WTC11 (cell line): Measurements from ENCODE around the gene TMTC1. TPM values are rescaled to one million over a fixed set of nuclear protein-coding genes. Genes with fewer than 3 reads are reported as not detected.
A peak's percentile ranks its signal among the peaks of the same experiment; 100 is the strongest.

Experiments used
- ATAC-seq: fragments of 200-7000 bp; cut with Tn5 transposase; 2 replicates; pipeline ENCODE4 v1.10.0; 2021; ENCODE audit warnings: mild to moderate bottlenecking, moderate library complexity
- CTCF ChIA-PET: fragments of 300-600 bp; sonication (Branson Sonifier 250); formaldehyde crosslinking; loops from one replicate; lab custom pipeline; 2021; ENCODE audit warnings: antibody characterized with exemption; lab: Charles Lee
- POLR2A ChIA-PET: fragments of 350-600 bp; sonication (Branson Sonifier 250); formaldehyde crosslinking; loops from one replicate; lab custom pipeline; 2021; ENCODE audit warnings: antibody characterized with exemption; lab: Charles Lee
- DNase-seq: peaks from one replicate; pipeline ENCODE4 v3.0.0; 2021; ENCODE audit warnings: low spot score
- H3K27ac Mint-ChIP-seq: 2 replicates; pipeline ENCODE4 v1.8.0; 2021; ENCODE audit warnings: mixed read lengths
- H3K27me3 Mint-ChIP-seq: 2 replicates; pipeline ENCODE4 v1.8.0; 2021; ENCODE audit warnings: low read depth, mild to moderate bottlenecking, moderate library complexity, mixed read lengths
- H3K36me3 Mint-ChIP-seq: 2 replicates; pipeline ENCODE4 v1.8.0; 2021; ENCODE audit warnings: mixed read lengths
- H3K4me1 Mint-ChIP-seq: 2 replicates; pipeline ENCODE4 v1.8.0; 2022; ENCODE audit warnings: mixed read lengths
- H3K4me3 Mint-ChIP-seq: 2 replicates; pipeline ENCODE4 v1.8.0; 2021; ENCODE audit warnings: mild to moderate bottlenecking, moderate library complexity, mixed read lengths
- H3K9me3 Mint-ChIP-seq: 2 replicates; pipeline ENCODE4 v1.8.0; 2021; ENCODE audit warnings: mixed read lengths
- CREB1 ChIP-seq: sonication (generic); formaldehyde crosslinking; IDR thresholded peaks from 2 replicates; pipeline ENCODE4 v1.8.0; 2023; ENCODE audit warnings: mild to moderate bottlenecking, missing genetic modification reagents
- JAZF1 ChIP-seq: fragments of 250-450 bp; sonication (Bioruptor Pico); IDR thresholded peaks from 2 replicates; pipeline ENCODE4 v1.9.0; 2021; ENCODE audit warnings: moderate library complexity, mild to moderate bottlenecking, inconsistent platforms
- MYBL2 ChIP-seq: sonication (generic); formaldehyde crosslinking; IDR thresholded peaks from 2 replicates; pipeline ENCODE4 v1.8.1; 2023; ENCODE audit warnings: mild to moderate bottlenecking, moderate library complexity, missing genetic modification reagents
- NR2C2 ChIP-seq: sonication (generic); formaldehyde crosslinking; IDR thresholded peaks from 2 replicates; pipeline ENCODE4 v1.8.0; 2022; ENCODE audit warnings: mild to moderate bottlenecking, missing genetic modification reagents
- SMAD3 ChIP-seq: sonication (generic); formaldehyde crosslinking; IDR thresholded peaks from 2 replicates; pipeline ENCODE4 v1.8.0; 2022; ENCODE audit warnings: missing genetic modification reagents, mild to moderate bottlenecking, borderline replicate concordance
- SP1 ChIP-seq: sonication (generic); formaldehyde crosslinking; conservative IDR thresholded peaks from 2 replicates; pipeline ENCODE4 v1.8.1; 2022; ENCODE audit warnings: missing genetic modification reagents
- TEAD1 ChIP-seq: sonication (generic); formaldehyde crosslinking; IDR thresholded peaks from 2 replicates; pipeline ENCODE4 v1.8.0; 2022; ENCODE audit warnings: mild to moderate bottlenecking, missing genetic modification reagents
- TEAD4 ChIP-seq: sonication (generic); formaldehyde crosslinking; IDR thresholded peaks from 2 replicates; pipeline ENCODE4 v1.8.0; 2022; ENCODE audit warnings: mild to moderate bottlenecking, missing genetic modification reagents
- ZBTB21 ChIP-seq: sonication (generic); formaldehyde crosslinking; IDR thresholded peaks from 2 replicates; pipeline ENCODE4 v1.8.1; 2023; ENCODE audit warnings: mild to moderate bottlenecking, missing genetic modification reagents, borderline replicate concordance
- ZNF138 ChIP-seq: sonication (generic); formaldehyde crosslinking; conservative IDR thresholded peaks from 2 replicates; pipeline ENCODE4 v1.8.1; 2022; ENCODE audit warnings: mild to moderate bottlenecking, moderate library complexity, missing genetic modification reagents
- ZNF219 ChIP-seq: sonication (generic); formaldehyde crosslinking; IDR thresholded peaks from 2 replicates; pipeline ENCODE4 v1.8.0; 2023; ENCODE audit warnings: missing genetic modification reagents, mild to moderate bottlenecking, borderline replicate concordance
- ZNF317 ChIP-seq: sonication (generic); formaldehyde crosslinking; IDR thresholded peaks from 2 replicates; pipeline ENCODE4 v1.8.1; 2023; ENCODE audit warnings: low read depth, mild to moderate bottlenecking, moderate library complexity, missing genetic modification reagents, borderline replicate concordance
- total RNA-seq: library from RNA; stranded (reverse); gene quantifications from 3 replicates; pipeline ENCODE4 v1.2.3, GENCODE V29; 2021
- TF ChIP-seq, protein P1 (sequence below): sonication (generic); formaldehyde crosslinking; IDR thresholded peaks from 2 replicates; pipeline ENCODE4 v1.8.0; 2022; ENCODE audit warnings: missing genetic modification reagents
- TF ChIP-seq, protein P2 (sequence below): sonication (generic); formaldehyde crosslinking; IDR thresholded peaks from 2 replicates; pipeline ENCODE4 v1.8.0; 2023; ENCODE audit warnings: missing genetic modification reagents, mild to moderate bottlenecking, borderline replicate concordance
- TF ChIP-seq, protein P3 (sequence below): sonication (generic); formaldehyde crosslinking; IDR thresholded peaks from 2 replicates; pipeline ENCODE4 v1.8.1; 2022; ENCODE audit warnings: missing genetic modification reagents, borderline replicate concordance

The TMTC1 gene
- total RNA-seq, 1 experiment from 2014 or later = 17.3 TPM

DNA sequence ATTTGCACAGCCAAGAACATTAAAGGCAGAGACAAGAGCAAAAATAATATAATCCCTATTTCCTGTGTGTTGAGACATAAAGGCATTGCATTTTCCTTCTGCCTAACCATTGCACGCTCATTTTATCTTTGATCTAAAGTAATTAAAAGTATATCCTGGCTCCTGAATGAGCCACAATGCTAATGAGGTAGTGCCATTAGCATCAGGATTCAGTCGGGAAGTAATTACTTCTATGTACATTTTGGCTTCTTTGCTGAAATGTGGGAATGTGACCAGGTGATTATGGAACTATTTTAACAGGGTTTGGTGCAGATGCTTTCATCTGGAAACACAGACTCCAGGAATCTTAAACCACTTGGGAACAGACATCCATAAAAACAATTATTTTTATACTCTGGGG is 77.4 kb downstream of the TMTC1 start (continued):
- TF ChIP-seq, protein P1, sequence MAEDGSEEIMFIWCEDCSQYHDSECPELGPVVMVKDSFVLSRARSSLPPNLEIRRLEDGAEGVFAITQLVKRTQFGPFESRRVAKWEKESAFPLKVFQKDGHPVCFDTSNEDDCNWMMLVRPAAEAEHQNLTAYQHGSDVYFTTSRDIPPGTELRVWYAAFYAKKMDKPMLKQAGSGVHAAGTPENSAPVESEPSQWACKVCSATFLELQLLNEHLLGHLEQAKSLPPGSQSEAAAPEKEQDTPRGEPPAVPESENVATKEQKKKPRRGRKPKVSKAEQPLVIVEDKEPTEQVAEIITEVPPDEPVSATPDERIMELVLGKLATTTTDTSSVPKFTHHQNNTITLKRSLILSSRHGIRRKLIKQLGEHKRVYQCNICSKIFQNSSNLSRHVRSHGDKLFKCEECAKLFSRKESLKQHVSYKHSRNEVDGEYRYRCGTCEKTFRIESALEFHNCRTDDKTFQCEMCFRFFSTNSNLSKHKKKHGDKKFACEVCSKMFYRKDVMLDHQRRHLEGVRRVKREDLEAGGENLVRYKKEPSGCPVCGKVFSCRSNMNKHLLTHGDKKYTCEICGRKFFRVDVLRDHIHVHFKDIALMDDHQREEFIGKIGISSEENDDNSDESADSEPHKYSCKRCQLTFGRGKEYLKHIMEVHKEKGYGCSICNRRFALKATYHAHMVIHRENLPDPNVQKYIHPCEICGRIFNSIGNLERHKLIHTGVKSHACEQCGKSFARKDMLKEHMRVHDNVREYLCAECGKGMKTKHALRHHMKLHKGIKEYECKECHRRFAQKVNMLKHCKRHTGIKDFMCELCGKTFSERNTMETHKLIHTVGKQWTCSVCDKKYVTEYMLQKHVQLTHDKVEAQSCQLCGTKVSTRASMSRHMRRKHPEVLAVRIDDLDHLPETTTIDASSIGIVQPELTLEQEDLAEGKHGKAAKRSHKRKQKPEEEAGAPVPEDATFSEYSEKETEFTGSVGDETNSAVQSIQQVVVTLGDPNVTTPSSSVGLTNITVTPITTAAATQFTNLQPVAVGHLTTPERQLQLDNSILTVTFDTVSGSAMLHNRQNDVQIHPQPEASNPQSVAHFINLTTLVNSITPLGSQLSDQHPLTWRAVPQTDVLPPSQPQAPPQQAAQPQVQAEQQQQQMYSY (CRISPR knock-in tag) = no peak
- TF ChIP-seq SP1 (CRISPR knock-in tag) (no peak), ZNF138 (no peak), TEAD4 (no peak), ZBTB21 (no peak)
- TF ChIP-seq, protein P2, sequence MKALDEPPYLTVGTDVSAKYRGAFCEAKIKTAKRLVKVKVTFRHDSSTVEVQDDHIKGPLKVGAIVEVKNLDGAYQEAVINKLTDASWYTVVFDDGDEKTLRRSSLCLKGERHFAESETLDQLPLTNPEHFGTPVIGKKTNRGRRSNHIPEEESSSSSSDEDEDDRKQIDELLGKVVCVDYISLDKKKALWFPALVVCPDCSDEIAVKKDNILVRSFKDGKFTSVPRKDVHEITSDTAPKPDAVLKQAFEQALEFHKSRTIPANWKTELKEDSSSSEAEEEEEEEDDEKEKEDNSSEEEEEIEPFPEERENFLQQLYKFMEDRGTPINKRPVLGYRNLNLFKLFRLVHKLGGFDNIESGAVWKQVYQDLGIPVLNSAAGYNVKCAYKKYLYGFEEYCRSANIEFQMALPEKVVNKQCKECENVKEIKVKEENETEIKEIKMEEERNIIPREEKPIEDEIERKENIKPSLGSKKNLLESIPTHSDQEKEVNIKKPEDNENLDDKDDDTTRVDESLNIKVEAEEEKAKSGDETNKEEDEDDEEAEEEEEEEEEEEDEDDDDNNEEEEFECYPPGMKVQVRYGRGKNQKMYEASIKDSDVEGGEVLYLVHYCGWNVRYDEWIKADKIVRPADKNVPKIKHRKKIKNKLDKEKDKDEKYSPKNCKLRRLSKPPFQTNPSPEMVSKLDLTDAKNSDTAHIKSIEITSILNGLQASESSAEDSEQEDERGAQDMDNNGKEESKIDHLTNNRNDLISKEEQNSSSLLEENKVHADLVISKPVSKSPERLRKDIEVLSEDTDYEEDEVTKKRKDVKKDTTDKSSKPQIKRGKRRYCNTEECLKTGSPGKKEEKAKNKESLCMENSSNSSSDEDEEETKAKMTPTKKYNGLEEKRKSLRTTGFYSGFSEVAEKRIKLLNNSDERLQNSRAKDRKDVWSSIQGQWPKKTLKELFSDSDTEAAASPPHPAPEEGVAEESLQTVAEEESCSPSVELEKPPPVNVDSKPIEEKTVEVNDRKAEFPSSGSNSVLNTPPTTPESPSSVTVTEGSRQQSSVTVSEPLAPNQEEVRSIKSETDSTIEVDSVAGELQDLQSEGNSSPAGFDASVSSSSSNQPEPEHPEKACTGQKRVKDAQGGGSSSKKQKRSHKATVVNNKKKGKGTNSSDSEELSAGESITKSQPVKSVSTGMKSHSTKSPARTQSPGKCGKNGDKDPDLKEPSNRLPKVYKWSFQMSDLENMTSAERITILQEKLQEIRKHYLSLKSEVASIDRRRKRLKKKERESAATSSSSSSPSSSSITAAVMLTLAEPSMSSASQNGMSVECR (CRISPR knock-in tag) = no peak
- TF ChIP-seq, all 79 proteins: peak for 0

DNA sequence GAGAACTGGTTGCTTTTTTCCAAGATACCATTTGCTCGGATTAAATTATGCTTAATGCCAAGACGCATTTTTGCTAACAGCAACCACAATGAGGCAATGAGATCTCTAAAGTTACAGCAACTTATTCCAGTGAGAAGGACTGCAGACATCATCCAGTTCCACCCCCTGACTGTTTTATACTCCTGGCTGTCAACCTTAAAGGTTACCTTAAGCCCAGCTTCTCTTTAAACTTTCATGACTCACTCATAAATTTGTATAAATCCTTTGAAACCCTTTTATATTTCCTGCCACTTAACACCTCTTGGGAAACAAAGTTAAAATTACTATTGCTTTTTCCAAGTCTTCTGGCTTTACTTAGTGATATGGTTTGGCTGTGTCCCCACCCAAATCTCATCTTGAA is 80.2 kb downstream of the TMTC1 start:
- Mint-ChIP-seq H3K9me3 (no peaks in the 10 kb centered on the region), H3K27me3 (no peaks in the 10 kb centered on the region), H3K27ac (peak overlapping the region; percentile 60; the same call in 1 of the 2 replicates), H3K4me3 (no peak overlapping the region), H3K4me1 (peaks cover 48% of the 10 kb centered on the region), H3K36me3 (peaks cover 5% of the 10 kb centered on the region; the same call in 1 of the 2 replicates)
- ChIA-PET POLR2A (no interaction called here), CTCF (no interaction called here)
- ATAC-seq (no peak), DNase-seq (no peak)
- TF ChIP-seq ZNF317 (CRISPR knock-in tag) (no peak), MYBL2 (CRISPR knock-in tag) (no peak), SMAD3 (CRISPR knock-in tag) (no peak), NR2C2 (no peak), ZNF219 (no peak), CREB1 (CRISPR knock-in tag) (no peak)
- TF ChIP-seq, protein P3, sequence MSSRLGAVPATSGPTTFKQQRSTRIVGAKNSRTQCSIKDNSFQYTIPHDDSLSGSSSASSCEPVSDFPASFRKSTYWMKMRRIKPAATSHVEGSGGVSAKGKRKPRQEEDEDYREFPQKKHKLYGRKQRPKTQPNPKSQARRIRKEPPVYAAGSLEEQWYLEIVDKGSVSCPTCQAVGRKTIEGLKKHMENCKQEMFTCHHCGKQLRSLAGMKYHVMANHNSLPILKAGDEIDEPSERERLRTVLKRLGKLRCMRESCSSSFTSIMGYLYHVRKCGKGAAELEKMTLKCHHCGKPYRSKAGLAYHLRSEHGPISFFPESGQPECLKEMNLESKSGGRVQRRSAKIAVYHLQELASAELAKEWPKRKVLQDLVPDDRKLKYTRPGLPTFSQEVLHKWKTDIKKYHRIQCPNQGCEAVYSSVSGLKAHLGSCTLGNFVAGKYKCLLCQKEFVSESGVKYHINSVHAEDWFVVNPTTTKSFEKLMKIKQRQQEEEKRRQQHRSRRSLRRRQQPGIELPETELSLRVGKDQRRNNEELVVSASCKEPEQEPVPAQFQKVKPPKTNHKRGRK (CRISPR knock-in tag) = no peak

DNA sequence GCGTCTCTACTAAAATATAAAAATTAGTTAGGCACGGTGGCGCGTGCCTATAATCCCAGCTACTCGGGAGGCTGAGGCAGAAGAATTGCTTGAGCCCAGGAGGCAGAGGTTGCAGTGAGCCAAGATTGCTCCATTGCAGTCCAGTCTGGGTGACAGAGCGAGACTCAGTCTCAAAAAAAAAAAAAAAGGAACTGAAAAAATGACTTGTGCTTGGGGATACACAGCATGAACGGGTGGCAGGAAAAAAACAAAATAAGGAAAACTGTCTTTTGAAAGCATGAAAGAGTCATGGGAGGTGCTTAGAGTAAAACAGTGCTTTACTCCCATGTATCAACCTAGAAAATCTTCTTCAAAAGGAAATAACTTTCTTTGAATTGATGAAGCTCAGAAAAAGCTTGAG is 80.8 kb downstream of the TMTC1 start:
- Mint-ChIP-seq H3K4me3 (no peak overlapping the region), H3K27ac (no peak overlapping the region), H3K4me1 (peaks cover 48% of the 10 kb centered on the region), H3K9me3 (no peaks in the 10 kb centered on the region), H3K27me3 (no peaks in the 10 kb centered on the region), H3K36me3 (peaks cover 5% of the 10 kb centered on the region; the same call in 1 of the 2 replicates)
- DNase-seq (no peak), ATAC-seq (no peak)
- POLR2A ChIA-PET = no interaction called here
- TF ChIP-seq JAZF1 (no peak), TEAD1 (CRISPR knock-in tag) (no peak)
- TF ChIP-seq, all 79 proteins: peak for 0
- CTCF ChIA-PET = no interaction called here
